Spleen (tissue), 11 donors: ENCODE data around the gene PTPRK. TPM values are rescaled to one million over a fixed set of nuclear protein-coding genes. Genes with fewer than 3 reads are reported as not detected.

Experiments used
- DNase-seq: peaks from one replicate; pipeline ENCODE4 v3.0.0-alpha.2; 2020
- H3K27ac ChIP-seq, 8 donors: fragments of 200-600 bp; sonication (generic) in 7 of 8; 1 replicate in 4 of 8; 2 replicates in 4 of 8; pipeline versions ENCODE4 v1.5.0 to v1.8.0; 2016 to 2021; ENCODE audit warnings: inconsistent platforms in 4 of 8, mild to moderate bottlenecking in 4 of 8, moderate library complexity in 1 of 8
- H3K27me3 ChIP-seq, 7 donors: fragments of 200-600 bp; sonication (generic) in 6 of 7; replicated peaks in 1 of 7; 1 replicate in 4 of 7; 2 replicates in 3 of 7; pipeline versions ENCODE4 v1.5.0 to v1.8.0; 2016 to 2021; ENCODE audit warnings: inconsistent platforms in 3 of 7, mild to moderate bottlenecking in 1 of 7
- H3K36me3 ChIP-seq, 6 donors: fragments of 200-600 bp; sonication (generic) in 5 of 6; 1 replicate in 4 of 6; 2 replicates in 2 of 6; pipeline versions ENCODE4 v1.5.0 to v1.8.0; 2016 to 2021; ENCODE audit warnings: inconsistent platforms in 2 of 6
- H3K4me1 ChIP-seq, 6 donors: fragments of 200-600 bp; sonication (generic) in 5 of 6; 1 replicate in 3 of 6; 2 replicates in 3 of 6; pipeline versions ENCODE4 v1.5.0 to v1.8.0; 2016 to 2021; ENCODE audit warnings: inconsistent platforms in 3 of 6
- H3K4me3 ChIP-seq, 8 donors: fragments of 200-600 bp; sonication (generic) in 7 of 8; 1 replicate in 4 of 8; 2 replicates in 4 of 8; pipeline versions ENCODE4 v1.5.0 to v1.8.0; 2016 to 2021; ENCODE audit warnings: inconsistent platforms in 4 of 8, mild to moderate bottlenecking in 4 of 8, moderate library complexity in 2 of 8
- H3K9me3 ChIP-seq, 8 donors: fragments of 200-600 bp; sonication (generic) in 7 of 8; 1 replicate in 4 of 8; 2 replicates in 4 of 8; pipeline versions ENCODE4 v1.5.0 to v1.8.0; 2016 to 2021; ENCODE audit warnings: inconsistent platforms in 4 of 8
- CTCF ChIP-seq, 11 experiments: fragments of 200-600 bp in 7 of 11; fragments of 450-650 bp in 4 of 11; sonication (generic) in 4 of 11; IDR thresholded peaks in 8 of 11; conservative IDR thresholded peaks in 3 of 11; 1 replicate in 7 of 11; 2 replicates in 4 of 11; pipeline versions ENCODE4 v1.4.0 to v1.8.0; 2016 to 2021; ENCODE audit warnings: antibody characterized with exemption in 11 of 11, inconsistent platforms in 4 of 11, mild to moderate bottlenecking in 1 of 11
- POLR2A ChIP-seq, 3 donors: fragments of 450-650 bp; IDR thresholded peaks; one replicate each; pipeline ENCODE4 v1.5.1; 2017; ENCODE audit warnings: antibody characterized with exemption in 3 of 3, mild to moderate bottlenecking in 1 of 3
- POLR2AphosphoS5 ChIP-seq, 3 donors: sonication (generic); formaldehyde crosslinking; IDR thresholded peaks; one replicate each; pipeline ENCODE4 v1.5.1; 2017; ENCODE audit warnings: antibody characterized with exemption in 3 of 3
- WGBS, 5 donors: extraction: QIAGEN DNeasy Blood & Tissue Kit in 3 of 5; methylation state at CpG; one replicate each; pipeline versions ENCODE4 v1.1.5 to v1.1.7; 2013 to 2018; 5-methylcytosine and 5-hydroxymethylcytosine counted together
- intact Hi-C: fragments of 100-400 bp; cut with DNase I; formaldehyde crosslinking; loops from one replicate; pipeline ENCODE4 v1.15.0; 2023; ENCODE audit warnings: low total_unique reads
- polyA plus RNA-seq, 3 donors: library from polyadenylated mRNA; stranded (reverse); fragments of 200-250 nt; gene quantifications; one replicate each; pipeline ENCODE4 v1.2.1, GENCODE V29; 2013
- total RNA-seq, 7 donors: library from RNA; depleted of rRNA in 3 of 7; stranded (reverse); fragments of >200 nt in 3 of 7; fragmentation: NEBNext Ultra II Directional in 4 of 7; extraction: Animal tissue kit (Norgen Biotek cat#: 25700) in 4 of 7; gene quantifications; one replicate each; pipeline versions ENCODE4 v1.1.0 to v1.2.1, GENCODE V29; 2016 to 2021
- donor health status: healthy with polysubstance abuse.
- donor health status: DM: no; HTN: no; CAD: no; lungs with moderate emphysema.
- donor health status: DM: no; HTN: no; CAD: no.
- donor health status: Bipolar disorder and iron deficiency.
- donor health status: healthy.
- donor health status: DM: no; HTN: no; CAD: no.
- donor health status: DM: yes; HTN: yes; CAD: no.

The PTPRK gene
- total and polyA plus RNA-seq, 10 donors: 3.3 to 67.8 (median 34.0) TPM

- Histone ChIP-seq H3K4me3 (no peak overlapping the region), H3K27ac (no peak overlapping the region), H3K4me1 (peaks cover 0 to 35% (median 25%) of the 10 kb centered on the region in 6 donors), H3K36me3 (no peaks in the 10 kb centered on the region), H3K27me3 (peaks cover 0 to 48% (median 22%) of the 10 kb centered on the region in 7 donors), H3K9me3 (no peaks in the 10 kb centered on the region)
- WGBS, 5 donors: 29 to 53% (median 48%) methylated on average over 1 of the region's 1 CpG
- no peak for TF ChIP-seq POLR2AphosphoS5 (IDR thresholded peaks at IDR 0.05)
- TF ChIP-seq CTCF (IDR thresholded peaks at IDR 0.05 in 8 of 11, conservative IDR thresholded peaks at IDR 0.05 in 3 of 11): peak in 1 of 11 experiments; percentile 20
- TF ChIP-seq POLR2A (IDR thresholded peaks at IDR 0.05): no peak
- no peak for DNase-seq
- intact Hi-C loops: no loop called here
These were observed 3.9 kb downstream of the PTPRK start for GRCh38 chr6:128516514-128516898.

GRCh38 chr6:128515550-128516513 is 4.6 kb downstream of the PTPRK start:
- H3K27me3 ChIP-seq: peaks cover 0 to 42% (median 15%) of the 10 kb centered on the region in 7 donors
- 81 to 89% (median 86%) methylated on average over 6 of the region's 6 CpGs for WGBS, 5 donors
- intact Hi-C loops: no loop called here
- no peak overlapping the region for H3K4me3 ChIP-seq
- peaks cover 0 to 28% (median 23%) of the 10 kb centered on the region in 6 donors for H3K4me1 ChIP-seq
- TF ChIP-seq POLR2AphosphoS5 (IDR thresholded peaks at IDR 0.05) (no peak), POLR2A (IDR thresholded peaks at IDR 0.05) (no peak), CTCF (IDR thresholded peaks at IDR 0.05 in 8 of 11, conservative IDR thresholded peaks at IDR 0.05 in 3 of 11) (no peak)
- H3K36me3 ChIP-seq: no peaks in the 10 kb centered on the region
- no peaks in the 10 kb centered on the region for H3K9me3 ChIP-seq
- H3K27ac ChIP-seq: no peak overlapping the region
- DNase-seq: no peak

GRCh38 chr6:128513878-128514277 is 6.5 kb downstream of the PTPRK start:
- H3K36me3 ChIP-seq: no peaks in the 10 kb centered on the region
- no peaks in the 10 kb centered on the region for H3K9me3 ChIP-seq
- 79 to 97% (median 87%) methylated on average over 3 of the region's 3 CpGs for WGBS, 5 donors
- peaks cover 0 to 10% (median 7%) of the 10 kb centered on the region in 6 donors for H3K4me1 ChIP-seq
- DNase-seq: no peak
- no peak overlapping the region for H3K27ac ChIP-seq
- peaks cover 0 to 22% (median 7%) of the 10 kb centered on the region in 7 donors for H3K27me3 ChIP-seq
- no peak overlapping the region for H3K4me3 ChIP-seq
- TF ChIP-seq POLR2AphosphoS5 (IDR thresholded peaks at IDR 0.05): no peak
- no peak for TF ChIP-seq CTCF (IDR thresholded peaks at IDR 0.05 in 8 of 11, conservative IDR thresholded peaks at IDR 0.05 in 3 of 11)
- no peak for TF ChIP-seq POLR2A (IDR thresholded peaks at IDR 0.05)
- intact Hi-C loops: no loop called here

GRCh38 chr6:128512296-128512695 is 8.1 kb downstream of the PTPRK start:
- no peaks in the 10 kb centered on the region for H3K9me3 ChIP-seq
- no peak overlapping the region for H3K27ac ChIP-seq
- intact Hi-C loops: no loop called here
- H3K4me3 ChIP-seq: no peak overlapping the region
- no peak for TF ChIP-seq CTCF (IDR thresholded peaks at IDR 0.05 in 8 of 11, conservative IDR thresholded peaks at IDR 0.05 in 3 of 11)
- no peak for TF ChIP-seq POLR2AphosphoS5 (IDR thresholded peaks at IDR 0.05)
- no peak for TF ChIP-seq POLR2A (IDR thresholded peaks at IDR 0.05)
- H3K36me3 ChIP-seq: no peaks in the 10 kb centered on the region
- no peak for DNase-seq
- no peaks in the 10 kb centered on the region for H3K4me1 ChIP-seq
- H3K27me3 ChIP-seq: peaks cover 0 to 9% (median 0%) of the 10 kb centered on the region in 7 donors
- WGBS, 5 donors: 71 to 86% (median 80%) methylated on average over 2 of the region's 2 CpGs
